HL-60 (cell line): Measurements from ENCODE around the gene PRKCI.
A peak's percentile ranks its signal among the peaks of the same experiment; 100 is the strongest.

ENCODE experiments used
- DNase-seq, 2 experiments: peaks; one replicate each; pipeline ENCODE4 v3.0.0-alpha.2; 2010 to 2020; ENCODE audit warnings: low read depth in 1 of 2, low spot score in 1 of 2
- H3K27ac ChIP-seq: fragments of 250-450 bp; sonication (Bioruptor Pico); replicated peaks from 2 replicates; pipeline ENCODE4 v1.5.1; 2020; ENCODE audit warnings: mild to moderate bottlenecking, moderate library complexity
- H3K27me3 ChIP-seq: fragments of 250-450 bp; sonication (Bioruptor Pico); 2 replicates; pipeline ENCODE4 v1.5.1; 2021; ENCODE audit warnings: mild to moderate bottlenecking, moderate library complexity; ENCODE audit not compliant: insufficient read depth, poor library complexity, severe bottlenecking
- H3K4me3 ChIP-seq: replicated peaks from 2 replicates; pipeline ENCODE4 v1.5.1; 2011; ENCODE audit warnings: mild to moderate bottlenecking, control low read depth, low read length; ENCODE audit not compliant: insufficient read depth
- CTCF ChIP-seq: IDR thresholded peaks from one replicate; pipeline ENCODE4 v1.5.1; 2011; ENCODE audit warnings: low read length, control low read depth, inconsistent platforms; ENCODE audit not compliant: insufficient read depth
- GABPA ChIP-seq: IDR thresholded peaks from 2 replicates; pipeline ENCODE4 v1.6.1; 2012; ENCODE audit warnings: low read depth
- POLR2AphosphoS5 ChIP-seq: IDR thresholded peaks from 2 replicates; pipeline ENCODE4 v1.6.1; 2012; ENCODE audit warnings: low read depth
- REST ChIP-seq: IDR thresholded peaks from 2 replicates; pipeline ENCODE4 v1.6.1; 2012; ENCODE audit warnings: low read depth; ENCODE audit not compliant: insufficient replicate concordance
- SPI1 ChIP-seq: IDR thresholded peaks from 2 replicates; pipeline ENCODE4 v1.6.1; 2012; ENCODE audit warnings: low read depth, mild to moderate bottlenecking, borderline replicate concordance

PRKCI gene

GRCh38 chr3:170321321-170322034 lies 99.3 kb downstream of the PRKCI start:
- TF ChIP-seq POLR2AphosphoS5, result no peak
- no peak for TF ChIP-seq GABPA
- TF ChIP-seq CTCF, result no peak
- no peak for TF ChIP-seq REST
- TF ChIP-seq SPI1, result no peak
- H3K4me3 ChIP-seq, result no peak overlapping the region
- DNase-seq, result peak; percentile 31 to 82
- H3K27ac ChIP-seq, result peak overlapping the region; percentile 27
- no peaks in the 10 kb centered on the region for H3K27me3 ChIP-seq

GRCh38 chr3:170322566-170323269 lies 100.5 kb downstream of the PRKCI start:
- Histone ChIP-seq H3K27ac (no peak overlapping the region), H3K4me3 (no peak overlapping the region), H3K27me3 (no peaks in the 10 kb centered on the region)
- TF ChIP-seq REST, result no peak
- DNase-seq, result no peak

GRCh38 chr3:170323331-170323730 lies 101.1 kb downstream of the PRKCI start:
- no peak for DNase-seq
- Histone ChIP-seq H3K27ac (no peak overlapping the region), H3K27me3 (no peaks in the 10 kb centered on the region), H3K4me3 (no peak overlapping the region)
- TF ChIP-seq CTCF, result no peak

GRCh38 chr3:170324962-170325361 lies 102.7 kb downstream of the PRKCI start:
- Histone ChIP-seq H3K4me3 (no peak overlapping the region), H3K27ac (no peak overlapping the region), H3K27me3 (no peaks in the 10 kb centered on the region)
- TF ChIP-seq POLR2AphosphoS5 (no peak), REST (no peak), CTCF (no peak), SPI1 (no peak), GABPA (no peak)
- DNase-seq, result no peak
